UCSD-AML1 (cell line): ENCODE measurements around the gene CEP70.
"Not testable (repeated sequence)": the region's sequence is repeated elsewhere in the genome, so short reads cannot be mapped to it uniquely, and the experiment has no call there.

Experiments
- DNase-seq: peaks from one replicate; lab custom pipeline; 2025; ENCODE audit not compliant: unreplicated experiment; lab: John Stamatoyannopoulos, UW

The CEP70 gene

GRCh38 chr3:138591392-138591791, 2.7 kb downstream of the CEP70 start:
- DNase-seq, result no peak

DNA sequence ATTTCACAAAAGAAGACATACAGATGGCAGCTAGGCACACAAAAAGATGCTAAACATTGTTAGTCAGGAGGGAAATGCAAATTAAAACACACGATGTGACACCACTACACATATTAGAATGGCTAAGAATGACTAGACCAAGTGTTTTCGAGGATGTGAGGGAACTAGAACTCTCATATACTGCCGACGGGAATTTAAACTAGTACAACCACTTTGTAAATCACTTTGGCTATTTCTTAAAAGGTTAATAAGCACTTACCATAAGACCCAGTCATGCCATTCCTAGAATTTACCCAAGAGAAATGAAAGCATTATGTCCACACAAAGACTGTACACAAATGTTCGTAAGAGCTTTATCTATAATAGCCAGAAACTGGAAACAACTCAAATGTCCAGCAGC, 5.6 kb downstream of the CEP70 start:
- no peak for DNase-seq

GRCh38 chr3:138587374-138587773, 6.7 kb downstream of the CEP70 start:
- no peak for DNase-seq

DNA sequence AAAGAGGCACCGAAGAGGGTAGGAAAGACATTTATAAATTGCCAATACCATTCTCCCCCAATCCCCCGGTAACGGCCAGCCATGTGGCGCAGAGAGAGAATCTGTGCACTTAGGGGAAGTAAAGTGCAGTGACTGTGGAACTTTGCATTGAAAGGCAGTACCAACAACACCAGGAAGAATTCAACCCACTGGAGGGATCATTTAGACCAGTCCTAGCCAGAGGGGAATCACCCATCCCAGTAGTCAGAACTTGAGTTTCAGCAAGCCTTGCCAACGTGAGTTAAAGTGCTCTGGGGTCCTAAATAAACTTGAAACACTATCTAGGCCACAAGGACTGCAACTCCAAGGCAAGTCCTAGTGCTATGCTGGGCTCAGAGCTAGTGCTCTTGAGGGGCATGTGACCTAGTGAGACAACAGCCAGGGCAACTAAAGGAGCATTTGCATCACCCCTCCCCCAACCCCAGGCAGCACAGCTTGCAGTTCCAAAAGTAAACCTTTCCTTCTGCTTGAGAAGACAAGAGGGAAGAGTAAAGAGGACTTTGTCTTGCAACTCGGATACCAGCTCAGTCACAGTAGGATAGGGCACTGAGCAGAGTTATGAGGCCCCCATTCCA, 15.0 kb downstream of the CEP70 start:
- no peak for DNase-seq

DNA sequence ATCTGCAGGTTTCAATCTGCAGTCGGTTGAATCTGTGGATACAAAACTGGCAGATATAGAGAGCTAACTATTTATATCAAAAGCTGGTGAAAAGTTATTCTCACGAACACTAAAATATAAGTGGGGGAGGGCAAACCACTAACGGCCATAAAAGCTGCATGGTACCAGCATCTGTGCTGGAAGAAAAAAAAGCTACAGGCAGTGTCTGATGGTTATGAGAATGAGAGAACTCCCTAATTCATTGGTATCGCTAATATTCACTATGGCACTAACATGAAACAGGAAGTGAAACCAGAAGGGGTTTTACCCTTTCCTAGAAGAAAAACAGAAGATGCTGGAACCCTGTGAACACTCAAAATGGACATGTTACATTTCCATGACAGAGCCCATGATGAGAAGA, 15.9 kb downstream of the CEP70 start:
- no peak for DNase-seq

DNA sequence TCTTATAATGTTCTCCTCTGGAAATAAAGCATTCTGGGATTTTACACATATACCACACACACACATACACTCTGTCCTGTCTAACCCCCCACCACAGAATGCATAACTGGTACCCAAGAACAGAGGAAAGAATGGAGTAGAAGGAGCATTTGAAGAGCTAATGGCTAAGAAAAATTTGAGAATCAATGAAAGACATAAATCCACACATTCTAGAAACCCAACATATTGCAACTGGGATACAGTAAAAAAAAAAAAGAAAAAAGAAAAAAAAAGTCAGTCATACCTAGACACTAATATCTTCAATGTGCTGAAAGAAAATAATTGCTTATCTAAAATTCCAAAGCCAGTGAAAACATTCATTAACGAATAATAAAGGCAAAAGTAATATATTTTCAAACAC, 20.9 kb downstream of the CEP70 start:
- DNase-seq, result no peak

DNA sequence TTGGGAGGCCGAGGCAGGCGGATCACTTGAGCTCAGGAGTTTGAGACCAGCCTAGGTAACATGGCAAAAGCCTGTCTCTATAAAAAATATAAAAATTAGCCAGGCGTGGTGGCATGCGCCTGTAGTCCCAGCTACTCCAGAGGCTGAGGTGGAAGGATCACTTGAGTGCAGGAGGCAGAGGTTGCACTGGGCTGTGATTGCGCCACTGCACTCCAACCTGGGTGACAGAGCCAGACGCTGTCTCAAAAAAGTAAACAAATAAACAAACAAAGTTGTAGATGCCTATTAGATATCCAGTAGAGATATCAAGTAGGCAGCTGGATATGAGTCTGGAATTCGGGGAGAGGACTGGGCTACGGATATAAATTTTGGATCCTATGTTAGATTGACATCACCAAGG, 24.4 kb downstream of the CEP70 start:
- DNase-seq, result not testable (repeated sequence)

GRCh38 chr3:138569090-138569489, 25.0 kb downstream of the CEP70 start:
- DNase-seq, result no peak

DNA sequence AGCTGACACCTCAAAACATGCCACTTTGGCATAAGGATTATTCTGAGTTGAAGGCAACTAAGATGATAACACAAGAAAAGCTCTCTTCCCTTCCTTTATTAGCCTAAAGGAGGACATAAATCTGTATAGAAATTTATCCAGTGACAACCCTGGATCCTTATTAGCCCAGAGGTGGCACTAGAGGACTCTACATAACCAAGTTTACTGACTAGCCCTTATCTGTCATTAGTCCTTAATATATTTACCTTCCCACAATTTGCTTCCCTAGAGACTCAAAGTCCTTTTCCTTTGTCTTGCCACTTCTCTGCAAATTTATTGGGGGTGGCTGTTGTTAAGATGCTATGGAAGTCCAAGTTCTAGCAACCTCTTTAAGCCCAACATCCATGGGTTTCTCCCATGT, 26.7 kb downstream of the CEP70 start:
- no peak for DNase-seq

DNA sequence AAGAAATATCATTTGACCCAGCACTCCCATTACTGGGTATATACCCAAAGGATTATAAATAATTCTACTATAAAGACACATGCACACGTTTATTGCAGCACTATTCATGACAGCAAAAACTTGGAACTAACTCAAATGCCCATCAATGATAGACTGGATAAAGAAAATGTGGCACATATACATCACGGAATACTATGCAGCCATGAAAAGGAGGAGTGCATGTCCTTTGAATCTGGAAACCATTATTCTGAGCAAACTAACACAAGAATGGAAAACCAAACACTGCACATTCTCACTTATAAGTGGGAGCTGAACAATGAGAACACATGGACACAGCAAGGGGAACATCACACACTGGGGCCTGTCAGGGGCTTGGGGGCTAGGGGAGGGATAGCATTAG, 27.8 kb downstream of the CEP70 start:
- not testable (repeated sequence) for DNase-seq

- not testable (repeated sequence) for DNase-seq
Measured at GRCh38 chr3:138562902-138563301, 31.2 kb downstream of the CEP70 start.

DNA sequence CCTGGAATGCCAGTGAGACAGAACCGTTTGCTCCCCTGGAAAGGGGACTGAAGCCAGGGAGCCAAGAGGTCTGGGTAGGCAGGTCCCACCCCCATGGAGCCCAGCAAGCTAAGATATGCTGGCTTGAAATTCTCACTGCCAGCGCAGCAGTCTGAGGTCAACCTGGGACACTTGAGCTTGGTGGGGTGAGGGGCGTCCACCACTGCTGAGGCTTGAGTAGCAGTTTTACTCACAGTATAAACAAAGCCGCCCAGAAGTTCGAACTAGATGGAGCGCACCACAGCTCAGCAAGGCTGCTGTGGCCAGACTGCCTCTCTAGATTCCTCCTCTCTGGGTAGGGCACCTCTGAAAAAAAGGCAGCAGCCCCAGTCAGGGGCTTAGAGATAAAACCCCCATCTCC, 33.6 kb downstream of the CEP70 start:
- DNase-seq, result no peak

DNA sequence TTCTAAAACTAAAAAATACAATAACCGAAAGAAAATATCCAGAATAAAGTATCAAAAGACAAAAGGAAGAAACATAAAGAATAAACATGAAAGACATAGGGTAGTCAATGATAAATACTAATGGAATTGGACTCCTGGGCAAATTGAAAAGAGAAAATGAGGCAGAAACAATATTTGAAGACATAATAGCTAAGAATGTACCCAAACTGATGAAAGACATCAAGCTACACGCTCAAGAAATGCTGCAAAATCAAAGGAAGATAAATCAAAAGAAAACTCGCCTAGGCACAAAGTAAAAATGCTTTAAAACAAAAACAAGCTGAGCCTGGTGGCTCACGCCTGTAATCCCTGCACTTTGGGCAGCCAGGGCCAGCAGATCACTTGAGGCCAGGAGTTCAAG, 34.9 kb downstream of the CEP70 start:
- DNase-seq, result no peak

- DNase-seq, result not testable (repeated sequence)
Measured at GRCh38 chr3:138554775-138555174, 39.3 kb downstream of the CEP70 start.

GRCh38 chr3:138550958-138551357, 43.1 kb downstream of the CEP70 start:
- not testable (repeated sequence) for DNase-seq

GRCh38 chr3:138549179-138549977, 44.7 kb downstream of the CEP70 start:
- no peak for DNase-seq

- DNase-seq, result no peak
Measured at GRCh38 chr3:138547342-138547975, 46.6 kb downstream of the CEP70 start.

DNA sequence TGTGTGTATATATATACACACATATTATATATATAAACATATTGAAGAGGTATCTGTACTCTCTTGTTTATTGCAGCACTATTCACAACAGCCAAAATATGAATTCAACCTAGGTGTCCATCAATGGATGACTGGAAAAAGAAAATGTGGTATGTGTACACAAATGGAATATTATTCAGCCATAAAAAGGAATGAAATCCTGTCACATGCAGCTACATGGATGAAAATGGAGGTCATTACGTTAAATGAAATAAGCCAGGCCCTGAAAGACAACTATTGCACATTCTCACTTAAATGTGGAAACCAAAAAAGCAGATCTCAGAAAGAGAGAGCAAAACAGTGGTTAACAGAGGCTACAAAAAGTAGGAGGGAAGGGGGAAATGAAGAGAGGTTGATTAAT, 49.5 kb downstream of the CEP70 start:
- DNase-seq, result no peak

GRCh38 chr3:138542977-138543376, 51.1 kb downstream of the CEP70 start:
- no peak for DNase-seq

- no peak for DNase-seq
Measured at GRCh38 chr3:138539352-138539751, 54.7 kb downstream of the CEP70 start.

DNA sequence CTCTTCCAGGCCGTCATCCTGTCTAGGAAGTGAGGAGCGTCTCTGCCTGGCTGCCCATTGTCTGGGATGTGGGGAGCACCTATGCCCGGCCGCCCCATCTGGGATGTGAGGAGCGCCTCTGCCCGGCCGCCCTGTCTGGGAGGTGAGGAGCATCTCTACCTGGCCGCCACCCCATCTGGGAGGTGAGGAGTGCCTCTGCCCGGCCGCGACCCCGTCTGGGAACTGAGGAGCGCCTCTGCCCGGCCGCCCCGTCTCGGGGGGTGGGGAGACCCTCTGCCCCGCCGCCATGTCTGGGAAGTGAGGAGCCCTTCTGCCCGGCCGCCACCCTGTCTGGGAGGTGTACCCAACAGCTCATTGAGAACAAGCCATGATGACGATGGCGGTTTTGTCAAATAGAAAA, 72.6 kb downstream of the CEP70 start:
- not testable (repeated sequence) for DNase-seq
